Muscle layer of colon (tissue), 2 donors: ENCODE measurements around the gene FLOT1.

ENCODE experiments used
- H3K27ac ChIP-seq: one replicate; pipeline ENCODE4 v1.7.0; 2013; ENCODE audit warnings: low read depth, mild to moderate bottlenecking, low read length, moderate library complexity
- H3K27me3 ChIP-seq, 2 donors: one replicate each; pipeline ENCODE4 v1.7.0; 2013; ENCODE audit warnings: low read length in 2 of 2, mild to moderate bottlenecking in 2 of 2; ENCODE audit not compliant: insufficient read depth in 2 of 2, control insufficient read depth in 1 of 2
- H3K36me3 ChIP-seq: one replicate; pipeline ENCODE4 v1.7.0; 2013; ENCODE audit warnings: mild to moderate bottlenecking, low read length; ENCODE audit not compliant: insufficient read depth
- H3K4me1 ChIP-seq: one replicate; pipeline ENCODE4 v1.7.0; 2013; ENCODE audit warnings: mild to moderate bottlenecking, low read length; ENCODE audit not compliant: insufficient read depth
- H3K4me3 ChIP-seq, 2 donors: one replicate each; pipeline ENCODE4 v1.7.0; 2013; ENCODE audit warnings: low read length in 2 of 2, low read depth in 1 of 2, mild to moderate bottlenecking in 1 of 2, moderate library complexity in 1 of 2
- H3K9ac ChIP-seq: one replicate; pipeline ENCODE4 v1.7.0; 2013; ENCODE audit warnings: low read length
- H3K9me3 ChIP-seq: one replicate; pipeline ENCODE4 v1.7.0; 2013; ENCODE audit warnings: mild to moderate bottlenecking, low read length
- donor health status: abdominal sarcoma.
- donor health status: Adenocarcinoma of cecum.

Gene FLOT1

DNA sequence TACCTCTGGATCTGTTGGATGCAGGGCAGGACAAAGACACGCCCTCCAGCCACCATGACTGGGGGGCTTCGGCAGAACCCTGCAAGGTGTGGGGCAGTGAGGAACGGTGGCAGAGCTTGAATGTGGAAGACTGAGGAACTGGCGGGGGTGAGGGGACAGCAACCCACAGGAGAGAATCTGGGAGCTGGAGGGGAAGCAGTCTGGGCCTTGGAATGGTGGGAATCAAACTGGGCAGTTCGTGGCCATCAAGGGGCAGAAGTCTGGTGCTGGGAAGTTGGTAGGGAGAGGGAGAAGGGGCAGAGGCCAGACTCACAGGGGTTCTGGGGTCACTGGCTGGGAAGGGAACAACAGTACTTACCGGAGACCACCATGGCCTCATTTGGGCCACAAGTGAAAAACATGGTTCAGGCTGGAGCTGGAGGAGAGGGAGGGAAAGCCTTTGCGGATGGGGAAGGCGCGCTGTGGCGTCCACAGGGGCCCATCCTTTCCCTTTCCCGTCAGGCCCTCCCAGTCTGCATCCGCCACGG, 635 bp downstream of the FLOT1 start:
- Histone ChIP-seq H3K4me3 (peak overlapping the region; percentile 80 to 87), H3K9me3 (no peaks in the 10 kb centered on the region), H3K27ac (peak overlapping the region; percentile 97), H3K9ac (peak overlapping the region; percentile 93), H3K36me3 (peaks cover 47% of the 10 kb centered on the region), H3K27me3 (no peaks in the 10 kb centered on the region), H3K4me1 (peaks cover 33% of the 10 kb centered on the region)

DNA sequence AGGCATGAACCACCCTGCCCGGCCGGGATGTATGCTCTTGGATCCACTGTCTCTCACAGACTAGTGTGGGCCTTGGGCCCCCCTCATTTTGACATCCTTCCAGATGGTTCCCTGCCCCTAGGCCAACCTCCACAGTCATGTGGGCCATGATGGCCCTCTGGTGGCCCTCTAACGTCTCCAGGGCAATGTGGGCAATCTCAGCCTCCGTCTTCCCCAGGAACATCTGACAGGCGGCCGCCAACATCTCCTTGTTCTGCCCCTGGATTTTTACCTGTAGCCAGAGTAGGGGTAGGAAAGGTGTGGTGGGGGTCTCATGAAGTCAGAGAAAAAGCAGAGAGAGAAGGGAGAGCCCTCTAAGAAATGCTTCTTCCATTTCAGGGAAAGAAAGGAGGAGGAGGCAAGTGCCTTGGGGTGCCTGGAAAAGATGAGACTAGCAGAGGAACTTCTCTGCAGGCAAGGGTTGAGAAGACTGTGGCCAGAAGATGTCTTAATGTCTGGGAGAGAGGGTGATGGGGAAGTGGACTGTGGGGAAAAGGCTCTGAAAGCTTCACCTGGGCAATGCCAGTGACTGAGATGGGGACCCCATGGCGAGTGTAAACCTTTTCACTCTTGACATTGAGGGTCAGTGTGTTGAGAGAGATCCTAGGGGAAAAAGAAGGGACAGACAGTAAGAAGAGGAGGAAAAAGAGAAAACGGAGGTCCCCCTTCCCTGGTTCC, 1.3 kb downstream of the FLOT1 start:
- peaks cover 33% of the 10 kb centered on the region for H3K4me1 ChIP-seq
- H3K27ac ChIP-seq: peak overlapping the region; percentile 97
- peaks cover 50% of the 10 kb centered on the region for H3K36me3 ChIP-seq
- peak overlapping the region; percentile 93 for H3K9ac ChIP-seq
- no peaks in the 10 kb centered on the region for H3K27me3 ChIP-seq
- no peaks in the 10 kb centered on the region for H3K9me3 ChIP-seq
- H3K4me3 ChIP-seq: peak overlapping the region; percentile 80 to 87

GRCh38 chr6:30740540-30740870, 2.0 kb downstream of the FLOT1 start:
- peaks cover 57% of the 10 kb centered on the region for H3K36me3 ChIP-seq
- peaks cover 33% of the 10 kb centered on the region for H3K4me1 ChIP-seq
- H3K9ac ChIP-seq: peak overlapping the region; percentile 93

GRCh38 chr6:30738532-30738931, 4.0 kb downstream of the FLOT1 start:
- H3K36me3 ChIP-seq: peaks cover 69% of the 10 kb centered on the region
- H3K9ac ChIP-seq: no peak overlapping the region
- peaks cover 29% of the 10 kb centered on the region for H3K4me1 ChIP-seq
- H3K27me3 ChIP-seq: no peaks in the 10 kb centered on the region
- no peak overlapping the region for H3K27ac ChIP-seq
- H3K4me3 ChIP-seq: no peak overlapping the region
- H3K9me3 ChIP-seq: no peaks in the 10 kb centered on the region

More at GRCh38 chr6:30740540-30740870, 2.0 kb downstream of the FLOT1 start:
- H3K27ac ChIP-seq: peak overlapping the region; percentile 50
- no peak overlapping the region for H3K4me3 ChIP-seq
- H3K27me3 ChIP-seq: no peaks in the 10 kb centered on the region
- no peaks in the 10 kb centered on the region for H3K9me3 ChIP-seq

- Histone ChIP-seq H3K9ac (no peak overlapping the region), H3K9me3 (no peaks in the 10 kb centered on the region), H3K4me3 (no peak overlapping the region), H3K27me3 (no peaks in the 10 kb centered on the region), H3K4me1 (peaks cover 21% of the 10 kb centered on the region), H3K27ac (no peak overlapping the region), H3K36me3 (peaks cover 85% of the 10 kb centered on the region)
Measured at GRCh38 chr6:30735668-30736314, 6.7 kb downstream of the FLOT1 start.

DNA sequence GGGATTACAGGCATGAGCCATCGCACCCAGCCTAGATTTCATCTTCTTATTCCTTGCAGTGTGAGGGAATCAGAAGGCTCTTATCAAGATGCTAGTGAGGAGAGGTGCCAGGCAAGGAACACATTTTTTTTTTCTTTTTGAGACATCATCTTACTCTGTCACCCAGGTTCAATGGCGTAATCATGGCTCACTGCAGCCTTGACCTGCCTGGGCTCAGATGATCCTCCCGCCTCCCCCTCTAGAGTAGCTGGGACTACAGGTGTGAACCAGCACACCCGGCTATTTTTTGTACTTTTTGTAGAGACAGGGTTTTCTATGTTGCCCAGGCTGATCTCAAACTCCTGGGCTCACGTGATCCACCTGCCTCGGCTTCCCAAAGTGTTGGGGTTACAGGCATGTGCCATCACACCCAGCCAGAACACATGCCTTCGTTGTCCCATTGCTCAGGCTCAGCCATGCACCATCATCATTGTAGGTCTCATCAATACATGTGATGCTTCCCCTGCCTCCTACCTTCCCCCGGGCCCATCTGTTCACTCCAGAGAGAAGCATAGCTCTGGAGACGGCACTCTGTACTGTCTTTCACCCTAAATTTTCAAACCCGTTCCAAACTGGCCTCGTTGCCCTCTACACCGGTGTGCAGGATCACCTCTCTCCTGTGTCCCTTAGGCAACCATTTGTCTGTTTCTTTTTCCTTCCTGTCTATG, 10.1 kb downstream of the FLOT1 start:
- Histone ChIP-seq H3K27me3 (no peaks in the 10 kb centered on the region), H3K4me1 (peaks cover 9% of the 10 kb centered on the region), H3K36me3 (peaks cover 78% of the 10 kb centered on the region), H3K9ac (no peak overlapping the region), H3K27ac (no peak overlapping the region), H3K9me3 (no peaks in the 10 kb centered on the region), H3K4me3 (no peak overlapping the region)

GRCh38 chr6:30730601-30731435, 11.7 kb downstream of the FLOT1 start:
- Histone ChIP-seq H3K4me3 (no peak overlapping the region), H3K9me3 (no peaks in the 10 kb centered on the region), H3K9ac (no peak overlapping the region), H3K27me3 (no peaks in the 10 kb centered on the region), H3K27ac (peak overlapping the region; percentile 48), H3K36me3 (peaks cover 80% of the 10 kb centered on the region), H3K4me1 (peaks cover 11% of the 10 kb centered on the region)

DNA sequence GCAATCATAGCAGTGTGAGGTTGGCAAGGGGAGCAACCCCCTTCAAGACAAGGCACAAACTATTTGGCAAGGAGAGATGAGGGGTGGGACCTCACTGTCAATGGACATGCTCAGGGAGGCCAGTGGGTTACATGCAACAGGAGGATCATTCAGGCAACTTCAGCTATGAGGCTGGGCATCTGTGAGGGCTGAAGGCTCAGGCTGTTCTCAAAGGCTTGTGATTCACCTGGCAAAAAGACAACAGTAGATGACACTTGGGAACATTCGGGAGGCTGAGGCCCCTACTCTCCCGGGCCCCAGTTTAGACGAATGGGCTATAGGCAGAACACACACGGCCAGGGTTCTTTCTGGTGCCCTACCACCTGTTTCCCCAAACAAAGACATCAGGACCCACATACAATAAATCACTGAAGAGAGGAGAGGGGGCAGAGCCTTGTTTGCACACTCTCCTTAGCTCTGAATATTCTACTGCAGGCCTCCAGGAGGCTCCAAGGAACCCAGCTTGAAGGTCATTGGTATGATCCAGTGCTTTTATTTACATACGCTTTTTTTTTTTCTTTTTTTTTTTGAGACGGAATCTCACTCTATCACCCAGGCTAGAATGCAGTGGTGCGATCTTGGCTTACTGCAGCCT, 14.4 kb downstream of the FLOT1 start:
- H3K4me3 ChIP-seq: no peak overlapping the region
- peaks cover 13% of the 10 kb centered on the region for H3K4me1 ChIP-seq
- H3K9me3 ChIP-seq: no peaks in the 10 kb centered on the region
- H3K27ac ChIP-seq: peak overlapping the region; percentile 41
- peaks cover 85% of the 10 kb centered on the region for H3K36me3 ChIP-seq
- H3K9ac ChIP-seq: no peak overlapping the region
- H3K27me3 ChIP-seq: no peaks in the 10 kb centered on the region

DNA sequence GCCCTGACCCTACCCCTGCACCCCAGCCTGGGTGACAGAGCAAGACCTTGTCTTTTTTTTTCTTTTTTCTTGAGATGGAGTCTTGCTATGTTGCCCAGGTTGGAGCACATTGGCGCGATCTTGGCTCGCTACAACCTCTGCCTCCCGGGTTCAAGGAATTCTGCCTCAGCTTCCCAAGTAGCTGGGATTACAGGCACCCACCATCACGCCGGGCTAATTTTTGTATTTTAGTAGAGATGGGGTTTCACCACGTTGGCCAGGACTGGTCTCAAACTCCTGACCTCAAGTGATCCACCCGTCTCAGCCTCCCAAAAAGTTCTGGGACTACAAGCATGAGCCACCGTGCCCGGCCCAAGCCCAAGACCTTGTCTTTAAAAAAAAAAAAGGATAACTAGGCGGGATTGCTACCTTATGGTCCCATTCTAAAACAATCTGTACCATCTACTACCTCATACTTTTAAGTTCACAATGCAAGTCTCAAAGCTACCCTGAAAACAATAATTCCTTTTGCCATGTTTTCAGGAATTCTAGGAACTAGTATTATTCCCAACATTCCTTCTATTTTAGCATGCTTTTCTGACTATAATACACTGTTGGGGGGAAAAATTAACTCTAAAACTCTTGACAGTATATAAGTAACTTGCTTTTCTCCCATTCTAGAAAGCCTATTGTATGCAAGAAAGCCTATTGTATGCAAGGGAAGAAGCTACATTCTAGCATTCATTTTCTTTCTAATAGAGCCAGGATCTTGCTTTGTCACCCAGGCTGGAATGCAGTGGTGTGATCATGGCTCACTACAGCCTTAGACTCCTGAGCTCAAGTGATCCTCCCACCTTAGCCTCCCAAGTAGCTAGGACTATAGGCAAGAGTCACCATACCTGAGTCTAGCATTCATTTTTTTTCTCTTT, 15.7 kb downstream of the FLOT1 start:
- no peaks in the 10 kb centered on the region for H3K27me3 ChIP-seq
- no peak overlapping the region for H3K27ac ChIP-seq
- no peak overlapping the region for H3K9ac ChIP-seq
- peaks cover 76% of the 10 kb centered on the region for H3K36me3 ChIP-seq
- no peak overlapping the region for H3K4me3 ChIP-seq
- peaks cover 22% of the 10 kb centered on the region for H3K4me1 ChIP-seq
- H3K9me3 ChIP-seq: no peaks in the 10 kb centered on the region
